Activated CD4-positive, CD25-positive, alpha-beta regulatory T cell treated with anti-CD3 and anti-CD28 coated beads, Interleukin-2, amount 50 U/mL, for 24 hours (primary cell): Measurements from ENCODE around the gene NEUROG2.

Source experiments
- ATAC-seq, 2 donors: fragments of 150-1000 bp; cut with Tn5 transposase; one replicate each; pipeline ENCODE4 v1.10.0; 2021; ENCODE audit warnings: mild to moderate bottlenecking in 1 of 2, moderate library complexity in 1 of 2

The NEUROG2 gene

GRCh38 chr4:112472318-112472717 lies 43.7 kb downstream of the NEUROG2 start:
- ATAC-seq, result no peak
